Chondrocyte (in vitro differentiated cells): ENCODE results near the gene OARD1. TPM values are rescaled to one million over a fixed set of nuclear protein-coding genes. Genes with fewer than 3 reads are reported as not detected.
"Not testable (repeated sequence)": the region's sequence is repeated elsewhere in the genome, so short reads cannot be mapped to it uniquely, and the experiment has no call there.

Experiments used
- DNase-seq: peaks from one replicate; pipeline ENCODE4 v3.0.0; 2021; ENCODE audit warnings: mixed read lengths, low spot score
- H3K27ac Mint-ChIP-seq: one replicate; pipeline ENCODE4 v1.8.0; 2021; ENCODE audit warnings: mild to moderate bottlenecking, moderate library complexity, mixed read lengths; ENCODE audit not compliant: unreplicated experiment
- H3K27me3 Mint-ChIP-seq: 2 replicates; pipeline ENCODE4 v1.8.0; 2021; ENCODE audit warnings: low read depth, mixed read lengths
- H3K36me3 Mint-ChIP-seq: 2 replicates; pipeline ENCODE4 v1.8.0; 2021; ENCODE audit warnings: low read depth, mixed read lengths
- H3K4me1 Mint-ChIP-seq: 2 replicates; pipeline ENCODE4 v1.8.0; 2021; ENCODE audit warnings: low read depth, mild to moderate bottlenecking, mixed read lengths
- H3K4me3 Mint-ChIP-seq: one replicate; pipeline ENCODE4 v1.8.0; 2021; ENCODE audit warnings: mild to moderate bottlenecking, moderate library complexity, mixed read lengths; ENCODE audit not compliant: unreplicated experiment
- H3K9me3 Mint-ChIP-seq: 2 replicates; pipeline ENCODE4 v1.8.0; 2021; ENCODE audit warnings: low read depth, mixed read lengths
- CTCF ChIP-seq: fragments of 200-600 bp; sonication (generic); IDR thresholded peaks from 2 replicates; pipeline ENCODE4 v1.5.0; 2021; ENCODE audit warnings: antibody characterized with exemption, mild to moderate bottlenecking, moderate library complexity
- total RNA-seq: library from RNA; stranded (reverse); gene quantifications from 3 replicates; pipeline ENCODE4 v1.2.1, GENCODE V29; 2021

Gene OARD1
- total RNA-seq, 1 donor from 2014 or later: 12.2 TPM

- no peak for DNase-seq
- Mint-ChIP-seq H3K27me3 (peaks cover 4% of the 10 kb centered on the region), H3K36me3 (peaks cover 3% of the 10 kb centered on the region), H3K9me3 (peaks cover 7% of the 10 kb centered on the region), H3K27ac (no peak overlapping the region), H3K4me3 (no peak overlapping the region), H3K4me1 (peaks cover 11% of the 10 kb centered on the region)
- TF ChIP-seq CTCF: no peak
Measured at GRCh38 chr6:41017663-41018062, 54.5 kb downstream of the OARD1 start.

DNA sequence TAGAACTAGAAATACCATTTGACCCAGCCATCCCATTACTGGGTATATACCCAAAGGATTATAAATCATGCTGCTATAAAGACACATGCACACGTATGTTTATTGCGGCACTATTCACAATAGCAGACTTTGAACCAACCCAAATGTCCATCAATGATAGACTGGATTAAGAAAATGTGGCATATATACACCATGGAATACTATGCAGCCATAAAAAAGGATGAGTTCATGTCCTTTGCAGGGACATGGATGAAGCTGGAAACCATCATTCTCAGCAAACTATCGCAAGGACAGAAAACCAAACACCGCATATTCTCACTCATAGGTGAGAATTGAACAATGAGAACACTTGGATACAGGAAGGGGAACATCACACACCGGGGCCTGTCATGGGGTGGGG lies 56.3 kb downstream of the OARD1 start:
- not testable (repeated sequence) for H3K4me1 Mint-ChIP-seq, DNase-seq

DNA sequence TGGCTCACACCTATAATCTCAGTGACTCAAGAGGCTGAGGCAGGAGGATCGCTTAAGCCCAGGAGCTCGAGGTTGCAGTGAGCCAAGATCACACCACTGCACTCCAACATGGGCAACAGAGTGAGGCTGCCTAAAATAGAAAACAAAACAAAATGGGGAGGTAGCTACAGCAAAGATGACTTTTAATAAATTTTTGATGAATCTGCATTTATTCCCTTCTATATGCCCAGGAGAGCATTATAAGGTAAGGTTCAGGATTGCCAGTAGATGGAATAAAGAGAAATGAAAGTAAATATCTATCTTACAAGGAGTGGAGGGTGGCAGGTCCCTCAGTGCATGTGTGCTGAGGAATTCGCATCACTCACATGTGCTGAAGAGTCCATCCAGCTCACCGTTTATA lies 57.4 kb downstream of the OARD1 start:
- peaks cover 8% of the 10 kb centered on the region for H3K27me3 Mint-ChIP-seq
- no peak for TF ChIP-seq CTCF
- no peaks in the 10 kb centered on the region for H3K9me3 Mint-ChIP-seq
- H3K4me3 Mint-ChIP-seq: no peak overlapping the region
- no peak overlapping the region for H3K27ac Mint-ChIP-seq
- no peak for DNase-seq
- H3K4me1 Mint-ChIP-seq: no peaks in the 10 kb centered on the region
- peaks cover 3% of the 10 kb centered on the region for H3K36me3 Mint-ChIP-seq

More for the DNA sequence above, 56.3 kb downstream of the OARD1 start:
- not testable (repeated sequence) for H3K27ac Mint-ChIP-seq, H3K4me3 Mint-ChIP-seq, H3K9me3 Mint-ChIP-seq, H3K27me3 Mint-ChIP-seq, H3K36me3 Mint-ChIP-seq

Other genes with a start within 250 kb of the OARD1 start
- 0.25 to 0.36 TPM in 2 of 3 replicates, not detected in the other for gene UNC5CL, start 33.1 kb downstream of the OARD1 start, total RNA-seq
- gene TSPO2, start 29.9 kb downstream of the OARD1 start, total RNA-seq: not detected in 3 replicates
- gene APOBEC2, start 19.2 kb downstream of the OARD1 start, total RNA-seq: not detected in 3 replicates
- gene NFYA, start 618 bp upstream of the OARD1 start, total RNA-seq: 18.8 to 24.7 TPM (median 20.5 TPM) in 3 replicates
- not detected in 3 replicates for gene TREML1, start 82.0 kb upstream of the OARD1 start, total RNA-seq
- gene TREM2, start 90.8 kb upstream of the OARD1 start, total RNA-seq: not detected in 3 replicates
- not detected in 3 replicates for gene TREML2, start 128.8 kb upstream of the OARD1 start, total RNA-seq
- gene TREML4, start 156.0 kb upstream of the OARD1 start, total RNA-seq: not detected in 3 replicates
- 0.25 TPM in 1 of 3 replicates, not detected in the others for gene TREM1, start 214.3 kb upstream of the OARD1 start, total RNA-seq